K562 (cell line): Measurements from ENCODE around the gene JADE3. TPM values are rescaled to one million over a fixed set of nuclear protein-coding genes. Genes with fewer than 3 reads are reported as not detected.

ENCODE experiments used
- polyA plus RNA-seq, 8 experiments: library from polyadenylated mRNA; depleted of rRNA in 4 of 8; stranded (reverse) in 5 of 8; unstranded in 3 of 8; fragments of >200 nt; fragmentation: Nextera tagmentation in 2 of 8; fragmentation: Illumina TruSeq in 1 of 8; extraction: Ambion mirVana in 2 of 8; extraction: Trizol in 1 of 8; gene quantifications; 2 replicates each; pipeline versions ENCODE4 v1.2.1 to v1.2.3, GENCODE V29; 2011 to 2014; ENCODE audit warnings: inconsistent platforms in 1 of 8, missing spikeins in 1 of 8
- small RNA-seq: library from RNA; depleted of rRNA; stranded (forward); fragments of <200 nt; gene quantifications from one replicate; pipeline ENCODE3, GENCODE V24; 2014
- total RNA-seq, 7 experiments: library from RNA; depleted of rRNA in 6 of 7; stranded (reverse); fragments of >200 nt in 6 of 7; fragmentation: Illumina TruSeq in 2 of 7; extraction: Trizol in 2 of 7; gene quantifications; 2 replicates each; pipeline versions ENCODE4 v1.2.1 to v1.2.3, GENCODE V29; 2011 to 2021; ENCODE audit warnings: low replicate concordance in 1 of 7

The JADE3 gene
- total and polyA plus RNA-seq, 9 of the 15 experiments (the other 6 are each of a cell fraction or from before 2014, with no cell fraction given), result 2.6 to 10.0 (median 7.0) TPM

Small RNA genes within 50 kb of the gene (small RNA-seq; reads per million reads assigned to genes)
- gene RNU6-1189P, result not detected

Other genes with a start within 250 kb of the JADE3 start
- 0.04 TPM in 1 of 2 replicates, not detected in the other for gene SLC9A7, start 153.3 kb upstream of the JADE3 start, total RNA-seq (2014; rRNA removed)
- 0.04 TPM in 1 of 2 replicates, not detected in the other for gene SLC9A7, start 153.3 kb upstream of the JADE3 start, total RNA-seq (2014; rRNA removed; fragmentation: Illumina TruSeq; extraction: Trizol)
- not detected in 2 replicates for gene SLC9A7, start 153.3 kb upstream of the JADE3 start, total RNA-seq (2015; rRNA removed; fragmentation: Illumina TruSeq; extraction: Trizol)
- 0.13 and 0.18 TPM in 2 replicates for gene SLC9A7, start 153.3 kb upstream of the JADE3 start, total RNA-seq (2021)
- 0.01 and 0.06 TPM in 2 replicates for gene SLC9A7, start 153.3 kb upstream of the JADE3 start, polyA plus RNA-seq (2011; rRNA removed)
- gene SLC9A7, start 153.3 kb upstream of the JADE3 start, polyA plus RNA-seq (2014; fragmentation: Illumina TruSeq; extraction: Trizol), result 0.01 and 0.13 TPM in 2 replicates
- gene SLC9A7, start 153.3 kb upstream of the JADE3 start, polyA plus RNA-seq (2014; fragmentation: Nextera tagmentation; extraction: Ambion mirVana), result not detected
- gene SLC9A7, start 153.3 kb upstream of the JADE3 start, polyA plus RNA-seq (2014; rRNA removed), result 0.53 TPM in 1 of 2 replicates, not detected in the other
- gene RP2, start 75.4 kb upstream of the JADE3 start, total RNA-seq (2014; rRNA removed), result 2.4 and 3.2 TPM in 2 replicates
- 6.3 and 7.2 TPM in 2 replicates for gene RP2, start 75.4 kb upstream of the JADE3 start, total RNA-seq (2014; rRNA removed; fragmentation: Illumina TruSeq; extraction: Trizol)
- 4.4 and 4.9 TPM in 2 replicates for gene RP2, start 75.4 kb upstream of the JADE3 start, total RNA-seq (2015; rRNA removed; fragmentation: Illumina TruSeq; extraction: Trizol)
- gene RP2, start 75.4 kb upstream of the JADE3 start, total RNA-seq (2021), result 3.4 and 3.5 TPM in 2 replicates
- gene RP2, start 75.4 kb upstream of the JADE3 start, polyA plus RNA-seq (2011; rRNA removed), result 5.4 and 6.9 TPM in 2 replicates
- gene RP2, start 75.4 kb upstream of the JADE3 start, polyA plus RNA-seq (2014; fragmentation: Illumina TruSeq; extraction: Trizol), result 3.5 and 3.7 TPM in 2 replicates
- 1 to 10 TPM; 2.0 to 2.9 TPM for gene RP2, start 75.4 kb upstream of the JADE3 start, polyA plus RNA-seq (2014; fragmentation: Nextera tagmentation; extraction: Ambion mirVana)
- 2.8 and 3.7 TPM in 2 replicates for gene RP2, start 75.4 kb upstream of the JADE3 start, polyA plus RNA-seq (2014; rRNA removed)
- not detected in 2 replicates for gene RGN, start 166.0 kb downstream of the JADE3 start, total RNA-seq (2014; rRNA removed)
- gene RGN, start 166.0 kb downstream of the JADE3 start, total RNA-seq (2014; rRNA removed; fragmentation: Illumina TruSeq; extraction: Trizol), result not detected in 2 replicates
- not detected in 2 replicates for gene RGN, start 166.0 kb downstream of the JADE3 start, total RNA-seq (2015; rRNA removed; fragmentation: Illumina TruSeq; extraction: Trizol)
- 0.27 TPM in 1 of 2 replicates, not detected in the other for gene RGN, start 166.0 kb downstream of the JADE3 start, total RNA-seq (2021)
- not detected in 2 replicates for gene RGN, start 166.0 kb downstream of the JADE3 start, polyA plus RNA-seq (2011; rRNA removed)
- not detected in 2 replicates for gene RGN, start 166.0 kb downstream of the JADE3 start, polyA plus RNA-seq (2014; fragmentation: Illumina TruSeq; extraction: Trizol)
- gene RGN, start 166.0 kb downstream of the JADE3 start, polyA plus RNA-seq (2014; fragmentation: Nextera tagmentation; extraction: Ambion mirVana), result not detected
- gene RGN, start 166.0 kb downstream of the JADE3 start, polyA plus RNA-seq (2014; rRNA removed), result not detected in 2 replicates
- 269 and 323 TPM in 2 replicates for gene NDUFB11, start 232.3 kb downstream of the JADE3 start, total RNA-seq (2014; rRNA removed)
- 66.0 and 86.8 TPM in 2 replicates for gene NDUFB11, start 232.3 kb downstream of the JADE3 start, total RNA-seq (2014; rRNA removed; fragmentation: Illumina TruSeq; extraction: Trizol)
- gene NDUFB11, start 232.3 kb downstream of the JADE3 start, total RNA-seq (2015; rRNA removed; fragmentation: Illumina TruSeq; extraction: Trizol), result 114 and 138 TPM in 2 replicates
- 155 and 165 TPM in 2 replicates for gene NDUFB11, start 232.3 kb downstream of the JADE3 start, total RNA-seq (2021)
- 67.4 and 95.1 TPM in 2 replicates for gene NDUFB11, start 232.3 kb downstream of the JADE3 start, polyA plus RNA-seq (2011; rRNA removed)
- 71.5 and 114 TPM in 2 replicates for gene NDUFB11, start 232.3 kb downstream of the JADE3 start, polyA plus RNA-seq (2014; fragmentation: Illumina TruSeq; extraction: Trizol)
- gene NDUFB11, start 232.3 kb downstream of the JADE3 start, polyA plus RNA-seq (2014; fragmentation: Nextera tagmentation; extraction: Ambion mirVana), result 10 to 100 TPM; 20.9 to 48.3 TPM
- gene NDUFB11, start 232.3 kb downstream of the JADE3 start, polyA plus RNA-seq (2014; rRNA removed), result 176 and 220 TPM in 2 replicates
- 46.0 and 62.7 TPM in 2 replicates for gene RBM10, start 232.8 kb downstream of the JADE3 start, total RNA-seq (2014; rRNA removed)
- gene RBM10, start 232.8 kb downstream of the JADE3 start, total RNA-seq (2014; rRNA removed; fragmentation: Illumina TruSeq; extraction: Trizol), result 13.1 and 16.4 TPM in 2 replicates
- gene RBM10, start 232.8 kb downstream of the JADE3 start, total RNA-seq (2015; rRNA removed; fragmentation: Illumina TruSeq; extraction: Trizol), result 33.1 and 35.2 TPM in 2 replicates
- gene RBM10, start 232.8 kb downstream of the JADE3 start, total RNA-seq (2021), result 58.7 and 61.7 TPM in 2 replicates
- 14.8 and 21.9 TPM in 2 replicates for gene RBM10, start 232.8 kb downstream of the JADE3 start, polyA plus RNA-seq (2011; rRNA removed)
- gene RBM10, start 232.8 kb downstream of the JADE3 start, polyA plus RNA-seq (2014; fragmentation: Illumina TruSeq; extraction: Trizol), result 31.5 and 46.3 TPM in 2 replicates
- 1 to 10 TPM; 1.1 to 1.7 TPM for gene RBM10, start 232.8 kb downstream of the JADE3 start, polyA plus RNA-seq (2014; fragmentation: Nextera tagmentation; extraction: Ambion mirVana)
- gene RBM10, start 232.8 kb downstream of the JADE3 start, polyA plus RNA-seq (2014; rRNA removed), result 35.6 and 37.8 TPM in 2 replicates